Measurements from ENCODE around the gene BACH2.

DNA sequence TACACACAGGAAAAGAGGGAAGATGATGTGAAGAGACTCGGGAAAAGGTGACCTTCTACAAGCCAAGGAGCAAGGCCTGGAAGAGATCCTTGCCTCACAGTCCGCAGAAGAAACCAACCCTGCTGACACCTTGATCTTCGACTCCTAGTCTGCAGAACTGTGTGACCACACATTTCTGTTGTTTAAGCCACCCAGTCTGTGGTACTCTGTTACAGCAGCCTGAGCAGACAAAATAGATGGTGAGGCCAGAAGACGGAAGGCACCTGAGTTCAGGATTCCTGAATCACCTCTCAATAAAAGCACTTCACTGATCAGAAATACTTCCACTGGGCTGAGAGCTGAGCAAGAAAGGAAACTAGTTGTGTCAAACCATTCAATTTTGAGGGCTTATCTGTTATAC is 103.3 kb downstream of the BACH2 start:
- no peak for TF ChIP-seq POLR2AphosphoS5 (IDR thresholded peaks at IDR 0.05; ENCODE audit: insufficient read depth in 1 of 2, low read depth in 1 of 2)
- no peak for TF ChIP-seq POLR2A (IDR thresholded peaks at IDR 0.05)
- no peak for TF ChIP-seq CTCF (IDR thresholded peaks at IDR 0.05)
